GM21619 (cell line): ENCODE data around the gene ITPKB.

ENCODE experiments used
- ATAC-seq: cut with Tn5 transposase; IDR thresholded peaks from one replicate; pipeline ENCODE4 v1.9.1; 2021; ENCODE audit not compliant: unreplicated experiment

ITPKB gene

DNA sequence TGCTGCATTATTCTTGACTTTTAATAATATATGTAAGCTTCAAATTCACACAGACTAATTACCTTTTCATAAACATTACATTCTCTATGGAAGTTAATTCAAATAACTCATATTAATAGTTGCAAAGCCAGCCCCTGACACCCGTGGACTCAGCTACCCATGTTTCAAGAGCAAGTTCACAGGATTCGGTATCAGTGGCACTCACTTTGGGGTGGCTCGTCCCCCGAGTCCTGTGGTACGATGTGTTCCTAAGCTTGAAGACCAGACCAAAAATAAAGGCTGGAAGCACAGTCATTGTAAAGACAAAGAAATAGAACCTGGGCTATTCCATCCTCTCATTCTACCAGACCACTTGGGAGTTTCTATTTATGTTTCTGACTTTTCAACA, 70.9 kb downstream of the ITPKB start:
- no peak for ATAC-seq

DNA sequence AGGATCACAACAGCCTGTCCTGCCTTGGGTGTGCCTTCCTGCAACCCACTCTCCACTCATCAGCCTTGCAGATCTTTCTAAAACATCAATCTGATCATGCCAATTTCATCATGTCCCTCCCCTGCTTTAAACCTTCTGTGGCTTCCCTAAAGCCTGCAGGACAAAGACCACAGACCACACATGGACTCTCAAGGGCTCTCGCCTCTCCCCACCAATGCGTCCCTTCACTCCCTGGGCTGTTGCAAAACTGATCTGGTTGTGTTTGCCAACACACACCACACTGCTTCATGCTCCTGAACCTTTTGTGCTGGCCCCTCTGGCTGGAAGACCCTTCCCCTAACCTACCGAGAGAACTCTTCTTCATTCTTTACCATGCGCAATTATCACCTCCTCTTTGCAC, 72.4 kb downstream of the ITPKB start:
- no peak for ATAC-seq

GRCh38 chr1:226666164-226666506, 72.9 kb downstream of the ITPKB start:
- no peak for ATAC-seq

DNA sequence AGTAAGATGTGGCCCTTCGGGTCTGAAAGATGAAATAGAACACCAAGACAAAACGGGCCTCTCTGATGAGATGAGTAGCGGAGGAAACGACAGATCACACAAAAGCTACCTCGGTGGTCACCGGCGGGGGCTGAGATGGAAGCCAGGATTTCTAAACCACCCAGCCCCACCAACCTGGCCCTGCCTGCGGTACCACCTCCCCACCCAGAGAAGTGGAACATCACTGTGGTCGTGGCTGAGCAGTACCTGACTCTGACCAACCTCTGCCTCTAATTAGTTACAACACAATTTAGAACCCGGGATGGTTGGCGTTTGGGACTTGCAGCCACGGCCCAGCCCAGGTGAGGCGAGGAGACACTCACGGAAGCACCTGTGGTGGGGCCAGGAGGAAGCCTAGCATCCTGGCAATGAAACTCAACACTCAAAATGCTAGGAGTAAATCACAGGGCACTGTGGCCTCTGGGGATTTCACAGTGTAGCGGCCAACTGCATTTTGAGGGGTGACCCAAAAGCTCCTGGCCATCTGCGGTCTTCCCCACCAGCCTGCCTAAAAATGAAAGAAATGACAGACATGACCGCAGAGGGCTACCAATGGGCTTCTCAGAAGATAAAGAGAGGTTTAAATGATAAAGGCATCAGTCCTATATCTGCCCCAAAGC, 73.4 kb downstream of the ITPKB start:
- no peak for ATAC-seq

DNA sequence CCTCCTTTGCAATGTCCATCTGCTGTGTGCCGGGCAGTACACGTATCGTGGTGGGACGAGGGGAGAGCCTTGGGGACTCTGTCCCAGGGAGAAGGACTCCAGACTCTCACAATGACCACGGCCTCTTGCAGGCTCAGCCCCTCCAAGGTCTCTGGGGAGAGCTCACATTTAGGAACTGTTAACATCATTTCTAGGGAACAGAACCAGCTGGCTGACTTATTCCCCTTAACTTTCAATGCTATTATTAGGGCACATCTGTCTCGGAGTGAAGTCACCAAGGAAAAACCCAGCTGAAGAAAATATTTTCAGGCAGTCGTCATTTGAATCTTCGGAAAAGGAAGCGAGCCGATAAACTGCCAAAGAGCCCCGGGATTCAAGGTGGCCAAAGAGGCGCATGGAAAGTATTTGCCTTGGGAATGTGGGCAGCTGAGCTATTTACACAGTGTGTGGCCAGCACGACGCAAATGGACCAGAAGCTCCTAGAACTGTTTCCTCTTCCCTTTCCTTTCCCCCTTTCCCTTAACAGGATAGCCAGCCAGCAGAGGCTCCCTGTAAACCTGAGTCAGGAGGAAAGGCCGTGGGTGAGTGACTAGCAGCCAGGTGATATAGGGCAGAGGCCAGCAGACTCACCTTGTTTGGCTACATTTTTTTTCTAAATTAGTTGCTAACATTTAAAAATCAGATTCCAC, 74.5 kb downstream of the ITPKB start:
- no peak for ATAC-seq

- no peak for ATAC-seq
Observed at GRCh38 chr1:226663327-226663704, 75.8 kb downstream of the ITPKB start.

- peak; percentile 94 for ATAC-seq
Observed at GRCh38 chr1:226662642-226663326, 76.3 kb downstream of the ITPKB start.

- ATAC-seq, result no peak
Observed at GRCh38 chr1:226661965-226662364, 77.1 kb downstream of the ITPKB start.

- ATAC-seq, result no peak
Observed at GRCh38 chr1:226661271-226661670, 77.8 kb downstream of the ITPKB start.

DNA sequence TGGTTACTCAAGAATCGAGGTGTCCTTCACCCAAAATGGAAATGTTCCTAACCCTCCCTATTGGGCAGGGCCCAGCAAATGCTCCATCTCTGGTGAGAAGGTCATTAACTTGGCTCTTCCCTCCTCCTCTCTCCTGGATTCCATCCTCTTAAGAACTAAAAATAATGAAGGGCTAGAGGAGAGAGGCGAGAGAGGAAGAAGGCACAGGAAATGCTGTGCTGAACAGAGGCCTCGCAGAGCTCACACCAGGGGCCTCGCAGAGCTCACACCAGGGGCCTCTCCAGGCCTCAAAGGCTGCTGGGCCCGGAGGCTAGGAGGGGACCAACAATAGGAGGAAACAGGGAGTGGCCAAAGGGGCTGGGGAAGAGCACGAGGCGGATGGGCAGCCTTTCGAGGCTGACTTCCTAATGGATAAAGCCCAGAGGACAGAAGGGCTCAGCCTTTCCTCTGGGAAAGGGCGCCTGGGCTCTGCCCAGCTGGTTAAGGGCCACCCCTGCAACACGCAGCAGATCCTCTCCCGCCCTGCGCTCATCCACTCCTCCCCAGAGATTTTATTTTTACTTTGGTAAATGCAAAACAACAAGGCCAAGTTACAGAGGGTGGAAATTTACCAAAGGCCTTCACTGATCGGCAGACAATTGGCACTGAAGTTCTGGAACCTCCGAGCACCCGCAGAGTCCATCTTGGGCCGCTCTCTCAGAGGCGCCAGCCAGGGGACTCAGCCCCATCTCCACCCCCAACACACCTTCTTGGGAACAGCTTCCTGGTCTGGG, 78.5 kb downstream of the ITPKB start:
- no peak for ATAC-seq

GRCh38 chr1:226659641-226660040, 79.4 kb downstream of the ITPKB start:
- ATAC-seq, result no peak

DNA sequence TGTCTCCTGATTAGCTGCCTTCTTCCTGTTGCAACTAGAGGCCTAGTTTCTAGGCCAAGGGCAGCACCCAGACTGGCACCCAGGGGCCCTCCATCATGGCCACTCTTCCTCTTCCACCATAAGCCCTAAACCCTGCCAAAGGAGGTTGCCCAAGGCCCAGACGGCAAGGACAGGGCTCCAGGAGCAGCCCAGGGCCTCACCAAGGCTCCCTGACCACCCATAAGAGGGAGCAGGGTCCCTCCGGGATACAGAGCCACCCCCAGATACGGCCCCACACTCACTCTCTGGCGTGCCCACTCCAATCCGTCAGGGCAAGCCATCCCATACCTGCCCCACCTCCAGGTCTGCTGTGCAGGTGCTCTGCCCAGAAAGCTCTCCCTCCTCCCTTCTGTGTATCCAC, 79.9 kb downstream of the ITPKB start:
- ATAC-seq, result no peak

GRCh38 chr1:226658546-226659125, 80.4 kb downstream of the ITPKB start:
- no peak for ATAC-seq

DNA sequence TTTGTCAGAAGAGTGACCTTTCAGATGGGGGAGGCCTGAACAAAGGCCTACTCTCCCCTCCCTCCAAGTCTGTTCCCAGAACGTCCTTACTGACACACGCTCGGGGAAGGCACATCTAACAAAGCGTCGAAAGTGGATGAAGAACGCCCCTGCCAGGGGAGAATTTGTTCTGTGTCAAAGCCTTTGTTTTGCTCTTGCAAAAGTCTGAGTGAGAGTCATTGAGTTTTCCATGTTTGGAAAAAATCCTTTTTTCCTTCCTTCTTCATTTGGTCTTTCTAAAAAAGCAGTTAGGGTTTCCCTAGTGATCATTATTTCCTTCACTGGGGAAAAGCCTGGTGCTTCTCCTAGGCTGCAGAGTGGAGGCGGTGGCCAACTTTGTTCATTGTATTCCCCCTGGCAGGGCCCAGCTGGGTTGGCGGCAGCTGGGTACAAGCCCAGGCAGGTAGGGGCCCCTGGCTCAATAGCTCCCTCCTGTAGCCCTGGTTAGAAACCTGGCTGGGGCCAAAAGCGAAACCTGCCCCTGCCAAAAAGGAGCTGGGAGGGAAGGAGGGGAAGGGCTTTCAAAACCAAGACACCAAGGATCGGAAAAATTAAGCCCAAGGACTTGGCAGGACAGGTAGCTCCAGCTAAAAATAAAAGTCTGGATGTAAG, 81.1 kb downstream of the ITPKB start:
- no peak for ATAC-seq

- no peak for ATAC-seq
Observed at GRCh38 chr1:226656601-226657277, 82.3 kb downstream of the ITPKB start.

DNA sequence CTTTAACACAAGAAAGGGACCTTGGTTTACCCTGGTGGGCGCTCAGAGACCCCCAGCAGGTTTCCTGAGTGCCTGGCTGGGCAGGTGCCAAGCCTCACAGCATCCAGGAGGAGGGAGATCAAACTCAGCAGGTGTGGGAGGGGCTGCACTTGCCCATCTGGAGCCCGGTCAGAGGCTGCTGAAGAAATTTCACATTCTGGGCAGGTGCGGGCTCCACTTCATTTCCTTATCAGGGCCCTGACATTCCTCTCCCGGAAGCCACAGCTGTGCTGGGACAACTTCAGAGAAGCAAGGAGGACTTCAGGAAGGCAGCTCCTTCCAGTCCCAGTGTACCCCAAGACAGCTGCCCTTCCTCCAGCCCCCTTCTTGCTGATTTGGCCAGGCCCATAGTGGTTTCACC, 82.9 kb downstream of the ITPKB start:
- ATAC-seq, result no peak

- no peak for ATAC-seq
Observed at GRCh38 chr1:226655251-226656163, 83.6 kb downstream of the ITPKB start.

- no peak for ATAC-seq
Observed at GRCh38 chr1:226654668-226655055, 84.4 kb downstream of the ITPKB start.

DNA sequence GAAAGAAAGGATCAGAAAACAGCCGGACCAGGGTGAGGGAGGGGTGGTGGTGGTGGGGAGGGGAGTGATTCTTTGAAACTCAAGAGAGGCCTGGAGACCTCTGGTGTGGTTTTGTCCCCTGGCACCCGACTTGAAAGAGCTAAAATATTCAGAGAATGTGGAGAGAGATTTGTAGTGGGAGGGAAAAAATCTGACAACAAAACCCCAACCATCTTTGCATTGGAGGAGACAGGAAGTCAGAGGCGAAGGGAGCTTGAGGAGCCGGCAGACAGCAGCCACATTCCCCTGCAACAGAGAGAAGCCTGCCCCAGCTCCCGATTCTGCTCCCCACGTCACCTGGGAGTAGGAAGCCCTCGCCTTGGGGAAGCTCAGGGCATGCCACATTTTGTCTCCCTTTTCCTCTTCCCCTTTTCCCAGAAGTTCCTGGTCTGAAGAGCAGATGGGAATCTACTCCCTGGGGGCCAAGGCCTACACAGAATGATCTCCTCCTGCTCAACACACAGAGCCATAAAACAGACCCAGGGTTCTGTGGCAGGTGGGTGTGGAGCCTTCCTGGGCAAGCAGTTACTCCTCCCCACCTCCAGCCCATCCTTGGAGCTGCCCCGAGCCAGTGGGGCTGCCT, 84.9 kb downstream of the ITPKB start:
- ATAC-seq, result no peak
